NCI-H345 treated with DMSO at 0.1 percent for 48 hours (cell line): ENCODE results near the gene ANKLE1.

Experiments used
- DNase-seq: peaks from one replicate; lab custom pipeline; 2025; ENCODE audit not compliant: unreplicated experiment; lab: John Stamatoyannopoulos, UW

The ANKLE1 gene

GRCh38 chr19:17325133-17325532 lies 43.4 kb downstream of the ANKLE1 start:
- no peak for DNase-seq

- no peak for DNase-seq
These were observed 44.3 kb downstream of the ANKLE1 start for GRCh38 chr19:17325881-17326594.

- no peak for DNase-seq
These were observed 44.9 kb downstream of the ANKLE1 start for GRCh38 chr19:17326595-17326966.

- DNase-seq: no peak
These were observed 45.5 kb downstream of the ANKLE1 start for GRCh38 chr19:17327068-17327653.

- no peak for DNase-seq
These were observed 46.2 kb downstream of the ANKLE1 start for GRCh38 chr19:17327654-17328516.

GRCh38 chr19:17328517-17329365 lies 47.0 kb downstream of the ANKLE1 start:
- no peak for DNase-seq

GRCh38 chr19:17329366-17330261 lies 47.9 kb downstream of the ANKLE1 start:
- DNase-seq: no peak

- no peak for DNase-seq
These were observed 48.8 kb downstream of the ANKLE1 start for GRCh38 chr19:17330262-17331044.

- DNase-seq: no peak
These were observed 49.4 kb downstream of the ANKLE1 start for GRCh38 chr19:17331045-17331558.

GRCh38 chr19:17332360-17332676 lies 50.6 kb downstream of the ANKLE1 start:
- no peak for DNase-seq

GRCh38 chr19:17332677-17333581 lies 51.2 kb downstream of the ANKLE1 start:
- no peak for DNase-seq

GRCh38 chr19:17333611-17334413 lies 52.1 kb downstream of the ANKLE1 start:
- no peak for DNase-seq

GRCh38 chr19:17334414-17335409 lies 53.0 kb downstream of the ANKLE1 start, which contains the start of gene ANO8:
Gene ANO8 (minus strand): TSS chr19:17334855. CDS start chr19:17334670, 185 bp downstream.
- DNase-seq: peak; percentile 62

GRCh38 chr19:17335575-17335974 lies 53.9 kb downstream of the ANKLE1 start:
- no peak for DNase-seq
